ENCODE results near the gene CLCA2.

Gene CLCA2

GRCh38 chr1:86502721-86503405, 78.9 kb downstream of the CLCA2 start:
- H3K4me3 ChIP-seq (ENCODE audit: low read depth in 1 of 2, low read length in 2 of 2), result peak overlapping the region; percentile 41 to 51
- peaks cover 4 to 31% of the 10 kb centered on the region in 2 donors for H3K4me1 ChIP-seq (ENCODE audit: control insufficient read depth in 1 of 2, insufficient read depth in 2 of 2, low read length in 2 of 2)
- no peaks in the 10 kb centered on the region for H3K9me3 ChIP-seq (ENCODE audit: control insufficient read depth in 1 of 2, low read length in 2 of 2)
- peak overlapping the region; percentile 54 for H3K27ac ChIP-seq (ENCODE audit: low read length)
- no peaks in the 10 kb centered on the region for H3K27me3 ChIP-seq (ENCODE audit: low read depth, low read length)
- H3K36me3 ChIP-seq (ENCODE audit: control insufficient read depth in 1 of 2, insufficient read depth in 2 of 2, low read length in 2 of 2), result no peaks in the 10 kb centered on the region

- Histone ChIP-seq H3K36me3 (ENCODE audit: control insufficient read depth in 1 of 2, insufficient read depth in 2 of 2, low read length in 2 of 2) (no peaks in the 10 kb centered on the region), H3K27me3 (ENCODE audit: low read depth, low read length) (no peaks in the 10 kb centered on the region), H3K4me3 (ENCODE audit: low read depth in 1 of 2, low read length in 2 of 2) (peak overlapping the region; percentile 35 to 51), H3K4me1 (ENCODE audit: control insufficient read depth in 1 of 2, insufficient read depth in 2 of 2, low read length in 2 of 2) (peaks cover 4 to 31% of the 10 kb centered on the region in 2 donors), H3K9me3 (ENCODE audit: control insufficient read depth in 1 of 2, low read length in 2 of 2) (no peaks in the 10 kb centered on the region), H3K27ac (ENCODE audit: low read length) (peak overlapping the region; percentile 54)
Measured at GRCh38 chr1:86503406-86504136, 79.6 kb downstream of the CLCA2 start.

GRCh38 chr1:86504137-86504479, 80.1 kb downstream of the CLCA2 start:
- Histone ChIP-seq H3K27ac (ENCODE audit: low read length) (peak overlapping the region; percentile 25), H3K4me1 (ENCODE audit: control insufficient read depth in 1 of 2, insufficient read depth in 2 of 2, low read length in 2 of 2) (peaks cover 4 to 31% of the 10 kb centered on the region in 2 donors), H3K36me3 (ENCODE audit: control insufficient read depth in 1 of 2, insufficient read depth in 2 of 2, low read length in 2 of 2) (no peaks in the 10 kb centered on the region), H3K4me3 (ENCODE audit: low read depth in 1 of 2, low read length in 2 of 2) (peak overlapping the region; percentile 35 to 51), H3K9me3 (ENCODE audit: control insufficient read depth in 1 of 2, low read length in 2 of 2) (no peaks in the 10 kb centered on the region), H3K27me3 (ENCODE audit: low read depth, low read length) (no peaks in the 10 kb centered on the region)

- H3K4me1 ChIP-seq (ENCODE audit: control insufficient read depth in 1 of 2, insufficient read depth in 2 of 2, low read length in 2 of 2), result peaks cover 4 to 31% of the 10 kb centered on the region in 2 donors
- H3K36me3 ChIP-seq (ENCODE audit: control insufficient read depth in 1 of 2, insufficient read depth in 2 of 2, low read length in 2 of 2), result no peaks in the 10 kb centered on the region
- no peak overlapping the region for H3K27ac ChIP-seq (ENCODE audit: low read length)
- H3K27me3 ChIP-seq (ENCODE audit: low read depth, low read length), result no peaks in the 10 kb centered on the region
- H3K9me3 ChIP-seq (ENCODE audit: control insufficient read depth in 1 of 2, low read length in 2 of 2), result no peaks in the 10 kb centered on the region
- H3K4me3 ChIP-seq (ENCODE audit: low read depth in 1 of 2, low read length in 2 of 2), result no peak overlapping the region
Measured at GRCh38 chr1:86504895-86505563, 81.1 kb downstream of the CLCA2 start.

- no peaks in the 10 kb centered on the region for H3K9me3 ChIP-seq (ENCODE audit: control insufficient read depth in 1 of 2, low read length in 2 of 2)
- H3K4me1 ChIP-seq (ENCODE audit: control insufficient read depth in 1 of 2, insufficient read depth in 2 of 2, low read length in 2 of 2), result peaks cover 4 to 26% of the 10 kb centered on the region in 2 donors
- H3K4me3 ChIP-seq (ENCODE audit: low read depth in 1 of 2, low read length in 2 of 2), result no peak overlapping the region
- H3K27ac ChIP-seq (ENCODE audit: low read length), result no peak overlapping the region
- no peaks in the 10 kb centered on the region for H3K36me3 ChIP-seq (ENCODE audit: control insufficient read depth in 1 of 2, insufficient read depth in 2 of 2, low read length in 2 of 2)
- no peaks in the 10 kb centered on the region for H3K27me3 ChIP-seq (ENCODE audit: low read depth, low read length)
Measured at GRCh38 chr1:86505564-86505902, 81.6 kb downstream of the CLCA2 start.

Data from muscle layer of duodenum (tissue), 2 donors.